PC-3 (cell line): ENCODE data around the gene PRICKLE3. TPM values are rescaled to one million over a fixed set of nuclear protein-coding genes. Genes with fewer than 3 reads are reported as not detected.
A peak's percentile ranks its signal among the peaks of the same experiment; 100 is the strongest.

Experiments used
- ATAC-seq: fragments of 200-7000 bp; cut with Tn5 transposase; 2 replicates; pipeline ENCODE4 v1.9.1; 2020; ENCODE audit warnings: mild to moderate bottlenecking, moderate library complexity
- BruUV-seq: library from RNA; stranded (reverse); fragments of 400-500 nt; replicated peaks from 2 replicates; lab custom pipeline; 2021; lab: Mats Ljungman, UMichigan
- CTCF ChIA-PET: fragments of 300-600 bp; sonication (Branson Sonifier 250); formaldehyde crosslinking; loops from one replicate; lab custom pipeline; 2022; ENCODE audit warnings: antibody characterized with exemption; lab: Charles Lee
- POLR2A ChIA-PET: fragments of 300-600 bp; sonication (Branson Sonifier 250); formaldehyde crosslinking; loops from one replicate; lab custom pipeline; 2022; ENCODE audit warnings: antibody characterized with exemption; ENCODE audit not compliant: unreplicated experiment; lab: Charles Lee
- DNase-seq: peaks from one replicate; pipeline ENCODE4 v3.0.0-alpha.2; 2015
- H2AFZ ChIP-seq: fragments of 300-600 bp; sonication (generic); 2 replicates; pipeline ENCODE4 v1.6.0; 2016; ENCODE audit warnings: antibody characterized with exemption, low read length
- H3F3A ChIP-seq: fragments of 300-600 bp; sonication (generic); one replicate; pipeline ENCODE4 v1.6.0; 2017; ENCODE audit warnings: antibody characterized with exemption, low read length, control low read depth, mild to moderate bottlenecking; ENCODE audit not compliant: unreplicated experiment
- H3K27ac ChIP-seq: fragments of 300-600 bp; sonication (generic); 2 replicates; pipeline ENCODE4 v1.5.1; 2016; ENCODE audit warnings: mild to moderate bottlenecking, low read length
- H3K27me3 ChIP-seq: fragments of 300-600 bp; sonication (generic); 2 replicates; pipeline ENCODE4 v1.6.1; 2016; ENCODE audit warnings: low read length, mixed read lengths
- H3K36me3 ChIP-seq: fragments of 300-600 bp; sonication (generic); 2 replicates; pipeline ENCODE4 v1.6.1; 2016; ENCODE audit warnings: low read depth, mixed run types, low read length, mixed read lengths
- H3K4me1 ChIP-seq: fragments of 300-600 bp; sonication (generic); 2 replicates; pipeline ENCODE4 v1.5.1; 2016; ENCODE audit warnings: low read length; ENCODE audit not compliant: insufficient read depth
- H3K4me2 ChIP-seq: fragments of 300-600 bp; sonication (generic); 2 replicates; pipeline ENCODE4 v1.6.0; 2016; ENCODE audit warnings: low read length
- H3K4me3 ChIP-seq: fragments of 300-600 bp; sonication (generic); 2 replicates; pipeline ENCODE4 v1.5.1; 2016; ENCODE audit warnings: mild to moderate bottlenecking, low read length, mixed read lengths
- H3K79me2 ChIP-seq: fragments of 300-600 bp; sonication (generic); 2 replicates; pipeline ENCODE4 v1.6.1; 2017; ENCODE audit warnings: low read length, mixed read lengths
- H3K9ac ChIP-seq: fragments of 300-600 bp; sonication (generic); 2 replicates; pipeline ENCODE4 v1.6.0; 2016; ENCODE audit warnings: mild to moderate bottlenecking, low read length
- H3K9me2 ChIP-seq: fragments of 300-600 bp; sonication (generic); replicated peaks from 2 replicates; pipeline ENCODE4 v1.6.1; 2016; ENCODE audit warnings: mixed run types, low read length, mixed read lengths
- H3K9me3 ChIP-seq: fragments of 300-600 bp; sonication (generic); 2 replicates; pipeline ENCODE4 v1.6.1; 2016; ENCODE audit warnings: low read length, mixed read lengths
- H4K20me1 ChIP-seq: fragments of 300-600 bp; sonication (generic); 2 replicates; pipeline ENCODE4 v1.6.1; 2016; ENCODE audit warnings: low read length, mixed read lengths
- EZH2 ChIP-seq: fragments of 300-600 bp; sonication (generic); IDR thresholded peaks from one replicate; pipeline ENCODE4 v1.6.1; 2017; ENCODE audit warnings: antibody characterized with exemption, mild to moderate bottlenecking, low read length; ENCODE audit not compliant: unreplicated experiment
- EZH2phosphoT487 ChIP-seq: fragments of 300-600 bp; sonication (generic); IDR thresholded peaks from 2 replicates; pipeline ENCODE4 v1.6.1; 2018; ENCODE audit warnings: mild to moderate bottlenecking, antibody characterized with exemption, low read length, borderline replicate concordance
- intact Hi-C: fragments of 100-400 bp; cut with micrococcal nuclease; formaldehyde crosslinking; loops from 2 replicates; pipeline ENCODE4 v1.9.0; 2023
- total RNA-seq: library from RNA; depleted of rRNA; stranded (reverse); fragments of >200 nt; gene quantifications from 2 replicates; pipeline ENCODE4 v1.2.3, GENCODE V29; 2014
- TF ChIP-seq, protein P1 (sequence below): fragments of 300-600 bp; sonication (generic); conservative IDR thresholded peaks from 2 replicates; pipeline ENCODE4 v1.5.1; 2017; ENCODE audit warnings: antibody characterized with exemption, low read depth, mild to moderate bottlenecking, low read length

PRICKLE3 gene
- total RNA-seq, 1 experiment from 2014 or later: 16.5 TPM

DNA sequence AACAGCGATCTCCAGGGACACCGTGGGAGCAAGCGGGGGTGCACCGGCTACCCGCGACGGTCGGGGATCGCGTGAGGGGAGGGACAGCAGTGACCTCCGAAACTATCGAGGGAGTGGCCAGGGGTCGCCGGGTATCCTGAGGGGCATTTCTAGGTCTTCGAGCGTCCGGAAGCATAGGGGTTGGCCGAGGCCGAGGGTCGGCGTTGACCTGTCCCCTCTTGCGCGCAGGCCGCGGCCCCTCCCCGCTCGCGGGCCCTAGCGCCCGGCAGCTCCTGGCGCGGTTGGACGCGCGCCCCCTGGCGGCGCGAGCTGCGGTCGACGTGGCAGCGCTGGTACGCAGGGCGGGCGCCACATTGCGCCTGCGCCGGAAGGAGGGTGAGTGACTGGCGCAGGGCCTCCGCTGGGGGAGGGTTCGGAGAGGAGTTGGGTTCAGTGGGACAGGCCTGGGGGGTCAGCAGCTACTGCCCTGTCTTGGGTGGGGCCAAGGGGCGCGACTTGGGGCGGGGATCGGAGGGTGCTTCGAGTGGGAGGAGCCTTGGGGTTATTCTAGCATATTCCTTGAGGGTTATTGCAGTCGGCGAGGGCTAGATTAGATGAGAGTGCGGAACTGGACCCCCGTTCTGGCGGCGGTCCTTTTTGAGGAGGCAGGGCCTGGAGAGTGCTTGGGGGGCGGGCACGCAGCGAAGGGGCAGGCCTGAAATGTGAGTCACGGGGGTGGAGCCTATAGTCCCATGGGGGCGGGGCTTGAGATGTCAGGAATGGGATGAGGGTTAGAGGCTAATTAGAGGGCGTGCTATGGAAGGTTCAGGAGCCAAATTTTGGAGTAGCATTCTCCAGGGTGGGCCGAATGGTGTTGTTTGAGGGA is 22.4 kb downstream of the PRICKLE3 start:
- ChIA-PET POLR2A (no interaction called here), CTCF (interaction anchor here (1.2 kb wide), 1 partner anchor 20 kb away, joined by 3 read pairs; no protein-coding TSS in a partner anchor)
- BruUV-seq: no TSS peak
- Histone ChIP-seq H3K9ac (peak overlapping the region; percentile 83), H3F3A (no peaks in the 10 kb centered on the region), H3K79me2 (no peaks in the 10 kb centered on the region), H3K27me3 (no peaks in the 10 kb centered on the region), H3K4me1 (peaks cover 22% of the 10 kb centered on the region), H3K4me2 (peak overlapping the region; percentile 93), H2AFZ (peak overlapping the region; percentile 88), H4K20me1 (no peaks in the 10 kb centered on the region), H3K4me3 (peak overlapping the region; percentile 69), H3K9me2 (no peaks in the 10 kb centered on the region), H3K9me3 (no peaks in the 10 kb centered on the region), H3K36me3 (no peaks in the 10 kb centered on the region), H3K27ac (peak overlapping the region; percentile 79)
- ATAC-seq (peak; percentile 65), DNase-seq (peak; percentile 88)
- intact Hi-C loops: loop anchor here (2.0 to 5.0 kb wide), 3 partner anchors 41 to 121 kb away; partner anchors contain the start of genes GPKOW and TFE3
- TF ChIP-seq EZH2phosphoT487: no peak
- TF ChIP-seq, protein P1, sequence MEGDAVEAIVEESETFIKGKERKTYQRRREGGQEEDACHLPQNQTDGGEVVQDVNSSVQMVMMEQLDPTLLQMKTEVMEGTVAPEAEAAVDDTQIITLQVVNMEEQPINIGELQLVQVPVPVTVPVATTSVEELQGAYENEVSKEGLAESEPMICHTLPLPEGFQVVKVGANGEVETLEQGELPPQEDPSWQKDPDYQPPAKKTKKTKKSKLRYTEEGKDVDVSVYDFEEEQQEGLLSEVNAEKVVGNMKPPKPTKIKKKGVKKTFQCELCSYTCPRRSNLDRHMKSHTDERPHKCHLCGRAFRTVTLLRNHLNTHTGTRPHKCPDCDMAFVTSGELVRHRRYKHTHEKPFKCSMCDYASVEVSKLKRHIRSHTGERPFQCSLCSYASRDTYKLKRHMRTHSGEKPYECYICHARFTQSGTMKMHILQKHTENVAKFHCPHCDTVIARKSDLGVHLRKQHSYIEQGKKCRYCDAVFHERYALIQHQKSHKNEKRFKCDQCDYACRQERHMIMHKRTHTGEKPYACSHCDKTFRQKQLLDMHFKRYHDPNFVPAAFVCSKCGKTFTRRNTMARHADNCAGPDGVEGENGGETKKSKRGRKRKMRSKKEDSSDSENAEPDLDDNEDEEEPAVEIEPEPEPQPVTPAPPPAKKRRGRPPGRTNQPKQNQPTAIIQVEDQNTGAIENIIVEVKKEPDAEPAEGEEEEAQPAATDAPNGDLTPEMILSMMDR: peak; percentile 66

DNA sequence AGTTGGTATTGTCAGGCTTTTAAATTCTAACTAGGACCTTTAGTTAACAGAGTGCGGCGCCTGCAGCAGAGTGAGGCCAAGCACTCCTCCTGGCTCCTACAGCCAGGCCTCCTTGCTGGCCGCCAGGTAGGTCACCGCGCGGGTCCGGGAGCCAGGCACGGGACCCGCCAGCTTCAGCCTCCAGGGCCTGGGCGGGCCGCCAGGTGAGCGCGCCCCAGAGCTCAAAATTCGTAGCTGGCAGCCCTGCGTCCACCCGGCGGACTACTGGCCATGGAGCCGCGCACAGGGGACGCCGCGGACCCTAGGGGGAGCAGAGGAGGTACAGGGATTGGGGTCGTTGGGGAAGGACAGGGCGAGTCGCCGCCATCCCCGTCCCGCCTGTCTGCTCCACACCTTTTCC is 23.6 kb downstream of the PRICKLE3 start, which contains the start of gene MAGIX:
Gene MAGIX, plus strand, starts transcription at position 139 of the 400 bp plus-strand sequence. Its CDS starts 132 bp downstream, at position 271.
- Histone ChIP-seq H3K9ac (peak within 1 kb of the TSS; percentile 83), H3K27me3 (no peaks in the 10 kb centered on the region), H2AFZ (peak within 1 kb of the TSS; percentile 88), H3K4me3 (peak within 1 kb of the TSS; percentile 69), H3K9me3 (no peaks in the 10 kb centered on the region), H3K4me2 (peak within 1 kb of the TSS; percentile 93), H4K20me1 (no peaks in the 10 kb centered on the region), H3F3A (no peaks in the 10 kb centered on the region), H3K27ac (no peak within 1 kb of the TSS), H3K4me1 (peaks cover 18% of the 10 kb centered on the region), H3K36me3 (no peaks in the 10 kb centered on the region), H3K79me2 (no peaks in the 10 kb centered on the region), H3K9me2 (no peaks in the 10 kb centered on the region)
- intact Hi-C loops: loop anchor here (5.0 kb wide), 2 partner anchors 40 to 120 kb away; partner anchors contain the start of genes GPKOW and TFE3
- POLR2A ChIA-PET: no interaction called here
- CTCF ChIA-PET: interaction anchor here (0.6 to 1.2 kb wide), 2 partner anchors 22 to 28 kb away, joined by 3 to 4 read pairs; no protein-coding TSS in a partner anchor
- peak; percentile 30 for DNase-seq
- TF ChIP-seq EZH2phosphoT487 (no peak), EZH2 (no peak)
- TF ChIP-seq, protein P1: no peak
- peak; percentile 4 for ATAC-seq
- no TSS peak for BruUV-seq
